Endothelial cell of umbilical vein (primary cell): ENCODE data around the gene STK32C. TPM values are rescaled to one million over a fixed set of nuclear protein-coding genes. Genes with fewer than 3 reads are reported as not detected.

Experiments used
- BruUV-seq: library from RNA; stranded (reverse); fragments of 400-500 nt; replicated peaks from 2 replicates; lab custom pipeline; 2021; lab: Mats Ljungman, UMichigan
- CTCF ChIA-PET: fragments of 300-600, 350-600 bp; sonication (Branson Sonifier 250); formaldehyde crosslinking; loops from one replicate; lab custom pipeline; 2021; ENCODE audit warnings: antibody characterized with exemption, inconsistent platforms; lab: Charles Lee
- POLR2A ChIA-PET: fragments of 300-600, 350-600 bp; sonication (Branson Sonifier 250); formaldehyde crosslinking; loops from one replicate; lab custom pipeline; 2021; ENCODE audit warnings: antibody characterized with exemption, inconsistent platforms; lab: Charles Lee
- DNase-seq: peaks from one replicate; pipeline ENCODE4 v3.0.0-alpha.2; 2011; ENCODE audit warnings: low read depth, low spot score
- FAIRE-seq: peaks from 2 replicates; lab custom pipeline; 2011; peaks lifted over from hg19 to GRCh38; lab: Jason Lieb, UNC
- H2AFZ ChIP-seq: 2 replicates; pipeline ENCODE4 v1.6.0; 2012; ENCODE audit warnings: low read depth, low read length, control low read depth, inconsistent platforms
- H3K27ac ChIP-seq: 2 replicates; pipeline ENCODE4 v1.5.1; 2011; ENCODE audit warnings: low read depth, mild to moderate bottlenecking, control low read depth, low read length, moderate library complexity; ENCODE audit not compliant: insufficient read depth
- H3K27me3 ChIP-seq, 2 experiments: 2 replicates each; pipeline versions ENCODE4 v1.6.0 to v1.6.1; 2011; ENCODE audit warnings: low read length in 2 of 2, mixed read lengths in 1 of 2; ENCODE audit not compliant: control insufficient read depth in 2 of 2, insufficient read depth in 2 of 2
- H3K36me3 ChIP-seq, 2 experiments: 2 replicates in 1 of 2; 3 replicates in 1 of 2; pipeline ENCODE4 v1.5.1; 2011; ENCODE audit warnings: low read length in 2 of 2, mild to moderate bottlenecking in 1 of 2, moderate library complexity in 1 of 2; ENCODE audit not compliant: control insufficient read depth in 2 of 2, insufficient read depth in 2 of 2; ENCODE audit errors: extremely low read depth in 1 of 2
- H3K4me1 ChIP-seq: 3 replicates; pipeline ENCODE4 v1.5.1; 2011; ENCODE audit warnings: mild to moderate bottlenecking, low read length; ENCODE audit not compliant: control insufficient read depth, insufficient read depth; ENCODE audit errors: extremely low read depth
- H3K4me2 ChIP-seq: 2 replicates; pipeline ENCODE4 v1.6.1; 2011; ENCODE audit warnings: low read length, control low read depth, mixed read lengths; ENCODE audit not compliant: insufficient read depth
- H3K4me3 ChIP-seq, 3 experiments: fragments of 200-600 bp in 1 of 3; sonication (generic), shearing (Covaris generic) in 1 of 3; replicated peaks in 1 of 3; 2 replicates each; pipeline ENCODE4 v1.5.1; 2011 to 2016; ENCODE audit warnings: control low read depth in 3 of 3, low read length in 3 of 3, mild to moderate bottlenecking in 2 of 3, inconsistent platforms in 1 of 3, low read depth in 1 of 3, moderate library complexity in 1 of 3; ENCODE audit not compliant: insufficient read depth in 1 of 3
- H3K79me2 ChIP-seq: 2 replicates; pipeline ENCODE4 v1.6.0; 2012; ENCODE audit warnings: low read length, inconsistent platforms; ENCODE audit not compliant: control insufficient read depth, insufficient read depth
- H3K9ac ChIP-seq: replicated peaks from 2 replicates; pipeline ENCODE3; 2011; ENCODE audit warnings: low read length, control low read depth; ENCODE audit not compliant: insufficient read depth; ENCODE audit errors: extremely low read depth
- H3K9me1 ChIP-seq: replicated peaks from 3 replicates; pipeline ENCODE4 v1.6.0; 2011; ENCODE audit warnings: mild to moderate bottlenecking, low read length; ENCODE audit not compliant: control insufficient read depth, insufficient read depth; ENCODE audit errors: extremely low read depth
- H3K9me3 ChIP-seq: replicated peaks from 2 replicates; pipeline ENCODE4 v1.5.1; 2012; ENCODE audit warnings: low read length, inconsistent platforms; ENCODE audit not compliant: control insufficient read depth, insufficient read depth
- H4K20me1 ChIP-seq: replicated peaks from 2 replicates; pipeline ENCODE3; 2011; ENCODE audit warnings: mild to moderate bottlenecking, low read length; ENCODE audit not compliant: control insufficient read depth, insufficient read depth; ENCODE audit errors: extremely low read depth
- CTCF ChIP-seq, 2 donors: IDR thresholded peaks; 1 replicate in 1 of 2; 2 replicates in 1 of 2; pipeline ENCODE4 v1.5.1; 2011; ENCODE audit warnings: low read length in 2 of 2, mild to moderate bottlenecking in 2 of 2, moderate library complexity in 2 of 2, control low read depth in 1 of 2, inconsistent platforms in 1 of 2, low read depth in 1 of 2; ENCODE audit not compliant: insufficient read depth in 1 of 2; ENCODE audit errors: extremely low read depth in 1 of 2
- EZH2 ChIP-seq: IDR thresholded peaks from 2 replicates; pipeline ENCODE4 v1.6.1; 2012; ENCODE audit warnings: borderline replicate concordance, low read depth, mild to moderate bottlenecking, moderate library complexity, low read length, inconsistent platforms; ENCODE audit not compliant: severe bottlenecking
- FOS ChIP-seq: IDR thresholded peaks from 2 replicates; pipeline ENCODE4 v1.6.1; 2011; ENCODE audit warnings: mild to moderate bottlenecking, low read length, moderate library complexity, borderline replicate concordance; ENCODE audit not compliant: insufficient read depth
- GATA2 ChIP-seq: IDR thresholded peaks from 2 replicates; pipeline ENCODE4 v1.7.0; 2011; ENCODE audit warnings: low read depth, mild to moderate bottlenecking, moderate library complexity, mixed read lengths, low read length; ENCODE audit not compliant: insufficient read length, insufficient read depth
- MYC ChIP-seq: IDR thresholded peaks from one replicate; pipeline ENCODE4 v1.6.1; 2011; ENCODE audit warnings: mild to moderate bottlenecking, low read depth, low read length
- POLR2A ChIP-seq: IDR thresholded peaks from 2 replicates; pipeline ENCODE4 v1.6.1; 2012; ENCODE audit warnings: low read depth, mild to moderate bottlenecking, control low read depth, low read length
- POLR2AphosphoS5 ChIP-seq: IDR thresholded peaks from 2 replicates; pipeline ENCODE4 v1.6.1; 2012; ENCODE audit warnings: low read depth, mild to moderate bottlenecking, control low read depth, low read length, moderate library complexity; ENCODE audit not compliant: insufficient read depth
- dilution Hi-C: fragments of 300-500 bp; cut with MboI; formaldehyde crosslinking; loops from one replicate; pipeline ENCODE4 v1.15.0; 2019; ENCODE audit warnings: low sequenced_read_pairs; ENCODE audit not compliant: extremely low pct_ligation_motif_present
- intact Hi-C: fragments of 100-400 bp; cut with micrococcal nuclease; formaldehyde crosslinking; loops from one replicate; pipeline ENCODE4 v1.10.0; 2022
- polyA plus RNA-seq, 4 experiments: library from polyadenylated mRNA; depleted of rRNA in 3 of 4; stranded (reverse) in 3 of 4; unstranded in 1 of 4; fragments of >200 nt; gene quantifications; 2 replicates each; pipeline versions ENCODE4 v1.2.1 to v1.2.3, GENCODE V29; 2011 to 2012; ENCODE audit warnings: missing spikeins in 1 of 4
- total RNA-seq: library from RNA; stranded (reverse); gene quantifications from 2 replicates; pipeline ENCODE4 v1.2.3, GENCODE V29; 2021
- TF ChIP-seq, protein P1 (sequence below): IDR thresholded peaks from 2 replicates; pipeline ENCODE4 v1.6.1; 2011; ENCODE audit not compliant: insufficient read depth, insufficient read length

Gene STK32C
- total and polyA plus RNA-seq, 2 donors (not counting 3 experiments of a cell fraction or from before 2014, with no cell fraction given) = 5.4 to 14.1 TPM

GRCh38 chr10:132231656-132232022, 76.1 kb downstream of the STK32C start:
- TF ChIP-seq FOS (no peak), EZH2 (no peak), GATA2 (no peak), MYC (no peak), CTCF (IDR thresholded peaks at IDR 0.05; ENCODE audit: extremely low read depth in 1 of 2, insufficient read depth in 1 of 2, low read depth in 1 of 2, low read length in 2 of 2) (no peak), POLR2AphosphoS5 (no peak), POLR2A (no peak)
- TF ChIP-seq, protein P1, sequence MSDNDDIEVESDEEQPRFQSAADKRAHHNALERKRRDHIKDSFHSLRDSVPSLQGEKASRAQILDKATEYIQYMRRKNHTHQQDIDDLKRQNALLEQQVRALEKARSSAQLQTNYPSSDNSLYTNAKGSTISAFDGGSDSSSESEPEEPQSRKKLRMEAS = no peak
- dilution Hi-C loops = no loop called here

More at GRCh38 chr10:132231656-132232022, 76.1 kb downstream of the STK32C start:
- no peaks in the 10 kb centered on the region for H3K27me3 ChIP-seq
- H3K4me3 ChIP-seq = no peak overlapping the region
- no TSS peak for BruUV-seq
- intact Hi-C loops = no loop called here
- DNase-seq = no peak
- no peak overlapping the region for H3K4me2 ChIP-seq
- no peaks in the 10 kb centered on the region for H3K36me3 ChIP-seq
- no peaks in the 10 kb centered on the region for H3K79me2 ChIP-seq
- CTCF ChIA-PET = no interaction called here
- no peak for FAIRE-seq
- H2AFZ ChIP-seq = no peak overlapping the region
- no peaks in the 10 kb centered on the region for H3K9me3 ChIP-seq
- H3K9me1 ChIP-seq = no peaks in the 10 kb centered on the region
- H3K9ac ChIP-seq = no peak overlapping the region
- no peaks in the 10 kb centered on the region for H4K20me1 ChIP-seq
- H3K27ac ChIP-seq = no peak overlapping the region
- POLR2A ChIA-PET = no interaction called here
- H3K4me1 ChIP-seq = no peaks in the 10 kb centered on the region
